GM12878 (cell line): ENCODE measurements around the gene PTPRM. TPM values are rescaled to one million over a fixed set of nuclear protein-coding genes. Genes with fewer than 3 reads are reported as not detected.

Source experiments
- ATAC-seq: fragments of 200-7000 bp; cut with Tn5 transposase; 3 replicates; pipeline ENCODE4 v1.9.1; 2020; ENCODE audit warnings: mild to moderate bottlenecking, moderate library complexity
- BruUV-seq: library from RNA; stranded (reverse); fragments of 400-500 nt; replicated peaks from 2 replicates; lab custom pipeline; 2021; lab: Mats Ljungman, UMichigan
- CTCF ChIA-PET: fragments of 300-600 bp; sonication (Branson Sonifier 250); formaldehyde crosslinking; extraction: SDS; loops from one replicate; lab custom pipeline; 2021; ENCODE audit warnings: inconsistent platforms; lab: Yijun Ruan, JAX
- POLR2A ChIA-PET: fragments of 350-600 bp; formaldehyde crosslinking; extraction: SDS; loops from one replicate; lab custom pipeline; 2021; ENCODE audit warnings: inconsistent platforms; lab: Charles Lee
- RAD21 ChIA-PET: fragments of 300-600 bp; sonication (Branson Sonifier 250); formaldehyde crosslinking; loops from one replicate; lab custom pipeline; 2023; ENCODE audit warnings: antibody characterized with exemption; ENCODE audit not compliant: unreplicated experiment; lab: Charles Lee
- SMC1A ChIA-PET: fragments of 300-600 bp; sonication (Branson Sonifier 250); formaldehyde crosslinking; loops from one replicate; lab custom pipeline; 2023; ENCODE audit not compliant: unreplicated experiment, uncharacterized antibody; lab: Charles Lee
- DNase-seq: peaks from one replicate; pipeline ENCODE4 v3.0.0-alpha.2; 2011; ENCODE audit warnings: low read depth, low spot score
- FAIRE-seq: peaks from 3 replicates; lab custom pipeline; 2011; peaks lifted over from hg19 to GRCh38; lab: Jason Lieb, UNC
- H2AFZ ChIP-seq: 2 replicates; pipeline ENCODE4 v1.6.0; 2011; ENCODE audit warnings: low read depth, low read length, control low read depth; ENCODE audit not compliant: control insufficient read depth
- H3K27ac ChIP-seq: 2 replicates; pipeline ENCODE4 v1.5.1; 2011; ENCODE audit warnings: control low read depth; ENCODE audit not compliant: control insufficient read depth, insufficient read depth
- H3K27me3 ChIP-seq, 2 experiments: replicated peaks in 1 of 2; 2 replicates each; pipeline versions ENCODE4 v1.6.0 to v1.6.1; 2011; ENCODE audit warnings: low read length in 1 of 2; ENCODE audit not compliant: control insufficient read depth in 2 of 2, insufficient read depth in 2 of 2
- H3K36me3 ChIP-seq, 2 experiments: 2 replicates each; pipeline ENCODE4 v1.5.1; 2011; ENCODE audit warnings: low read length in 1 of 2; ENCODE audit not compliant: control insufficient read depth in 2 of 2, insufficient read depth in 2 of 2
- H3K4me1 ChIP-seq: 2 replicates; pipeline ENCODE4 v1.6.1; 2011; ENCODE audit warnings: mild to moderate bottlenecking, low read length, moderate library complexity, mixed read lengths; ENCODE audit not compliant: control insufficient read depth, insufficient read depth
- H3K4me2 ChIP-seq: 2 replicates; pipeline ENCODE4 v1.6.0; 2011; ENCODE audit warnings: control low read depth; ENCODE audit not compliant: control insufficient read depth, insufficient read depth
- H3K4me3 ChIP-seq: fragments of 200-600 bp; sonication (generic); 2 replicates; pipeline ENCODE4 v1.5.1; 2016
- H3K79me2 ChIP-seq: 2 replicates; pipeline ENCODE4 v1.6.0; 2011; ENCODE audit warnings: low read length; ENCODE audit not compliant: control insufficient read depth, insufficient read depth
- H3K9ac ChIP-seq: 2 replicates; pipeline ENCODE4 v1.8.0; 2011; ENCODE audit warnings: low read length, control low read depth, mixed read lengths; ENCODE audit not compliant: control insufficient read depth, insufficient read depth
- H3K9me3 ChIP-seq: replicated peaks from 3 replicates; pipeline ENCODE4 v1.5.1; 2011; ENCODE audit warnings: mild to moderate bottlenecking, low read length; ENCODE audit not compliant: control insufficient read depth, insufficient read depth
- H4K20me1 ChIP-seq: 2 replicates; pipeline ENCODE4 v1.6.0; 2011; ENCODE audit not compliant: control insufficient read depth, insufficient read depth
- CBFB ChIP-seq: IDR thresholded peaks from 2 replicates; pipeline ENCODE4 v1.6.1; 2016; ENCODE audit warnings: antibody characterized with exemption, low read depth
- CHD1 ChIP-seq: IDR thresholded peaks from 2 replicates; pipeline ENCODE4 v1.6.1; 2012; ENCODE audit warnings: low read depth, low read length, improper control_type of control experiment
- IKZF2 ChIP-seq, 2 experiments: fragments of 450-650 bp; IDR thresholded peaks; 2 replicates each; pipeline ENCODE4 v1.6.1; 2017; ENCODE audit warnings: mild to moderate bottlenecking in 2 of 2, moderate library complexity in 2 of 2
- NR2C2 ChIP-seq: IDR thresholded peaks from 2 replicates; pipeline ENCODE4 v1.6.1; 2011; ENCODE audit warnings: borderline replicate concordance, low read depth; ENCODE audit not compliant: control insufficient read depth, insufficient read length
- NR2F1 ChIP-seq: fragments of 450-650 bp; conservative IDR thresholded peaks from 2 replicates; pipeline ENCODE4 v1.6.1; 2017; ENCODE audit warnings: mild to moderate bottlenecking
- RCOR1 ChIP-seq: conservative IDR thresholded peaks from 2 replicates; pipeline ENCODE4 v1.6.1; 2012; ENCODE audit warnings: low read depth, low read length, improper control_type of control experiment
- SMAD5 ChIP-seq: IDR thresholded peaks from 2 replicates; pipeline ENCODE4 v1.6.1; 2016; ENCODE audit warnings: antibody characterized with exemption, low read depth
- SRF ChIP-seq, 2 experiments: IDR thresholded peaks; 2 replicates each; pipeline ENCODE4 v1.6.1; 2011; ENCODE audit warnings: low read depth in 2 of 2, low read length in 2 of 2, mild to moderate bottlenecking in 1 of 2, moderate library complexity in 1 of 2
- STAT3 ChIP-seq: IDR thresholded peaks from 2 replicates; pipeline ENCODE4 v1.6.1; 2011; ENCODE audit warnings: low read depth, low read length, improper control_type of control experiment
- ZNF274 ChIP-seq: IDR thresholded peaks from one replicate; pipeline ENCODE4 v1.8.0; 2011; ENCODE audit not compliant: insufficient read length, insufficient read depth
- WGBS: methylation state at CpG from one replicate; pipeline ENCODE4 v1.1.6; 2016; ENCODE audit warnings: low lambda C conversion rate; ENCODE audit not compliant: insufficient replicate concordance, insufficient coverage; ENCODE audit errors: missing lambda C conversion rate; 5-methylcytosine and 5-hydroxymethylcytosine counted together
- in situ Hi-C: fragments of 300-500 bp; cut with MboI; formaldehyde crosslinking; loops from 9 replicates; pipeline ENCODE4 v1.14.3; 2018; ENCODE audit warnings: mixed read lengths
- intact Hi-C: fragments of 100-400 bp; cut with micrococcal nuclease; formaldehyde crosslinking; loops from one replicate; pipeline ENCODE4 v1.14.2; 2022; ENCODE audit not compliant: unreplicated experiment
- polyA plus RNA-seq, 11 experiments: library from polyadenylated mRNA; depleted of rRNA in 4 of 11; unstranded in 6 of 11; stranded (reverse) in 5 of 11; fragments of >200 nt; fragmentation: Nextera tagmentation in 4 of 11; fragmentation: Illumina TruSeq in 1 of 11; extraction: Ambion mirVana in 4 of 11; extraction: Trizol in 1 of 11; gene quantifications; 1 replicate in 1 of 11; 2 replicates in 10 of 11; pipeline versions ENCODE4 v1.2.1 to v1.2.3, GENCODE V29; 2011 to 2016; ENCODE audit warnings: inconsistent platforms in 2 of 11, missing spikeins in 2 of 11, low read depth in 1 of 11
- total RNA-seq, 4 experiments: library from RNA; depleted of rRNA in 3 of 4; stranded (reverse); fragments of >200 nt in 3 of 4; fragmentation: Illumina TruSeq in 1 of 4; extraction: Trizol in 1 of 4; gene quantifications; 2 replicates each; pipeline versions ENCODE4 v1.2.1 to v1.2.3, GENCODE V29; 2013 to 2021
- TF ChIP-seq, protein P1 (sequence below): fragments of 450-650 bp; IDR thresholded peaks from 2 replicates; pipeline ENCODE4 v1.6.1; 2017; ENCODE audit warnings: mild to moderate bottlenecking, moderate library complexity

The PTPRM gene
- total and polyA plus RNA-seq, 10 of the 15 experiments (the other 5 are each of a cell fraction or from before 2014, with no cell fraction given): 0.07 to 22.6 (median 0.60) TPM

DNA sequence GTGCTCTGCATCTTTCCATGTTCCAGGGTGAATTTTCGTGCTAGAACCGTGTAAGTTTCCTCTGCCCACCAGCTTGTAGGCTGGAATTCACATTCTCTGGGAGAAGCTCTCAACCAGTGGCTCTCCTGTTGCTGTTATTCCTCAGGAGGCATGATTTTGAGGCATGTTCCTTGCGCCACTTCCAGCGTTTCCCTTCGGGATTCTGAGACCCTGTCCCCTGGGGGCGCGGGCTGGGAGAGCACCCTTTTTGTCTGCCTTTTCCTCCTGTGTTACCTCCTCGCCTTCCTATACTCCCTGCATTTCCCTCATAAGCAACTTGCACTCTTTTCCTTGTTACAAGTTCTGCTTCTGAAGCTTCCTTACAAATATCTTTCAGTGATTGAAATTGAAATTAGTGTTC is 156.4 kb downstream of the PTPRM start:
- BruUV-seq: no TSS peak
- no peaks in the 10 kb centered on the region for H3K79me2 ChIP-seq
- no peaks in the 10 kb centered on the region for H4K20me1 ChIP-seq
- 48% methylated on average over 8 of the region's 8 CpGs for WGBS
- H2AFZ ChIP-seq: no peak overlapping the region
- no peaks in the 10 kb centered on the region for H3K9me3 ChIP-seq
- ChIA-PET SMC1A (no interaction called here), CTCF (no interaction called here), RAD21 (no interaction called here), POLR2A (no interaction called here)
- H3K27ac ChIP-seq: no peak overlapping the region
- H3K4me1 ChIP-seq: no peaks in the 10 kb centered on the region
- FAIRE-seq: no peak
- no peaks in the 10 kb centered on the region for H3K36me3 ChIP-seq
- in situ Hi-C loops (no loop called here), intact Hi-C loops (no loop called here)
- H3K4me2 ChIP-seq: no peak overlapping the region
- H3K9ac ChIP-seq: no peak overlapping the region
- no peak for TF ChIP-seq NR2F1
- TF ChIP-seq SRF (IDR thresholded peaks at IDR 0.05; ENCODE audit: low read depth in 2 of 2, low read length in 2 of 2): no peak
- TF ChIP-seq CHD1: no peak
- no peak for TF ChIP-seq ZNF274
- TF ChIP-seq RCOR1: no peak
- no peak for TF ChIP-seq SMAD5
- no peak for TF ChIP-seq STAT3
- TF ChIP-seq IKZF2 (IDR thresholded peaks at IDR 0.05): no peak
- TF ChIP-seq NR2C2: no peak
- TF ChIP-seq, protein P1, sequence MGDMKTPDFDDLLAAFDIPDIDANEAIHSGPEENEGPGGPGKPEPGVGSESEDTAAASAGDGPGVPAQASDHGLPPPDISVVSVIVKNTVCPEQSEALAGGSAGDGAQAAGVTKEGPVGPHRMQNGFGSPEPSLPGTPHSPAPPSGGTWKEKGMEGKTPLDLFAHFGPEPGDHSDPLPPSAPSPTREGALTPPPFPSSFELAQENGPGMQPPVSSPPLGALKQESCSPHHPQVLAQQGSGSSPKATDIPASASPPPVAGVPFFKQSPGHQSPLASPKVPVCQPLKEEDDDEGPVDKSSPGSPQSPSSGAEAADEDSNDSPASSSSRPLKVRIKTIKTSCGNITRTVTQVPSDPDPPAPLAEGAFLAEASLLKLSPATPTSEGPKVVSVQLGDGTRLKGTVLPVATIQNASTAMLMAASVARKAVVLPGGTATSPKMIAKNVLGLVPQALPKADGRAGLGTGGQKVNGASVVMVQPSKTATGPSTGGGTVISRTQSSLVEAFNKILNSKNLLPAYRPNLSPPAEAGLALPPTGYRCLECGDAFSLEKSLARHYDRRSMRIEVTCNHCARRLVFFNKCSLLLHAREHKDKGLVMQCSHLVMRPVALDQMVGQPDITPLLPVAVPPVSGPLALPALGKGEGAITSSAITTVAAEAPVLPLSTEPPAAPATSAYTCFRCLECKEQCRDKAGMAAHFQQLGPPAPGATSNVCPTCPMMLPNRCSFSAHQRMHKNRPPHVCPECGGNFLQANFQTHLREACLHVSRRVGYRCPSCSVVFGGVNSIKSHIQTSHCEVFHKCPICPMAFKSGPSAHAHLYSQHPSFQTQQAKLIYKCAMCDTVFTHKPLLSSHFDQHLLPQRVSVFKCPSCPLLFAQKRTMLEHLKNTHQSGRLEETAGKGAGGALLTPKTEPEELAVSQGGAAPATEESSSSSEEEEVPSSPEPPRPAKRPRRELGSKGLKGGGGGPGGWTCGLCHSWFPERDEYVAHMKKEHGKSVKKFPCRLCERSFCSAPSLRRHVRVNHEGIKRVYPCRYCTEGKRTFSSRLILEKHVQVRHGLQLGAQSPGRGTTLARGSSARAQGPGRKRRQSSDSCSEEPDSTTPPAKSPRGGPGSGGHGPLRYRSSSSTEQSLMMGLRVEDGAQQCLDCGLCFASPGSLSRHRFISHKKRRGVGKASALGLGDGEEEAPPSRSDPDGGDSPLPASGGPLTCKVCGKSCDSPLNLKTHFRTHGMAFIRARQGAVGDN: no peak
- TF ChIP-seq CBFB: no peak
- DNase-seq: no peak
- no peaks in the 10 kb centered on the region for H3K27me3 ChIP-seq
- ATAC-seq: no peak
- no peak overlapping the region for H3K4me3 ChIP-seq
